K562 (cell line): Measurements from ENCODE around the gene TMEM114.

Source experiments
- IFI16 ChIP-seq: fragments of 250-450 bp; sonication (Bioruptor Pico); IDR thresholded peaks from 2 replicates; pipeline ENCODE4 v2.1.2; 2022; ENCODE audit warnings: mild to moderate bottlenecking, inconsistent platforms
- NFYB ChIP-seq: IDR thresholded peaks from 2 replicates; pipeline ENCODE4 v1.6.1; 2011; ENCODE audit warnings: mild to moderate bottlenecking, moderate library complexity; ENCODE audit not compliant: insufficient read length; ENCODE audit errors: extremely low read depth
- RAD21 ChIP-seq, 2 experiments: fragments of 250-450 bp in 1 of 2; fragments of 450-650 bp in 1 of 2; sonication (Bioruptor Pico) in 1 of 2; formaldehyde crosslinking in 1 of 2; IDR thresholded peaks in 1 of 2; conservative IDR thresholded peaks in 1 of 2; 2 replicates each; pipeline versions ENCODE4 v1.4.0 to v1.8.0; 2020 to 2022; ENCODE audit warnings: mild to moderate bottlenecking in 2 of 2, moderate library complexity in 1 of 2
- RFX1 ChIP-seq: fragments of 450-650 bp; IDR thresholded peaks from 2 replicates; pipeline ENCODE4 v1.6.1; 2016; ENCODE audit warnings: mild to moderate bottlenecking, moderate library complexity
- TARDBP ChIP-seq: fragments of 450-650 bp; IDR thresholded peaks from 2 replicates; pipeline ENCODE4 v1.6.1; 2016
- ZNF384 ChIP-seq: IDR thresholded peaks from 2 replicates; pipeline ENCODE4 v1.6.1; 2012; ENCODE audit warnings: low read depth, low read length, improper control_type of control experiment
- TF ChIP-seq, protein P1 (sequence below): sonication (generic); formaldehyde crosslinking; IDR thresholded peaks from 2 replicates; pipeline ENCODE4 v1.8.1; 2022; ENCODE audit warnings: missing genetic modification reagents

- TF ChIP-seq RFX1: no peak
- TF ChIP-seq, protein P1, sequence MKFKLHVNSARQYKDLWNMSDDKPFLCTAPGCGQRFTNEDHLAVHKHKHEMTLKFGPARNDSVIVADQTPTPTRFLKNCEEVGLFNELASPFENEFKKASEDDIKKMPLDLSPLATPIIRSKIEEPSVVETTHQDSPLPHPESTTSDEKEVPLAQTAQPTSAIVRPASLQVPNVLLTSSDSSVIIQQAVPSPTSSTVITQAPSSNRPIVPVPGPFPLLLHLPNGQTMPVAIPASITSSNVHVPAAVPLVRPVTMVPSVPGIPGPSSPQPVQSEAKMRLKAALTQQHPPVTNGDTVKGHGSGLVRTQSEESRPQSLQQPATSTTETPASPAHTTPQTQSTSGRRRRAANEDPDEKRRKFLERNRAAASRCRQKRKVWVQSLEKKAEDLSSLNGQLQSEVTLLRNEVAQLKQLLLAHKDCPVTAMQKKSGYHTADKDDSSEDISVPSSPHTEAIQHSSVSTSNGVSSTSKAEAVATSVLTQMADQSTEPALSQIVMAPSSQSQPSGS (CRISPR knock-in tag): no peak
- no peak for TF ChIP-seq IFI16 (CRISPR knock-in tag)
- TF ChIP-seq TARDBP: no peak
- TF ChIP-seq ZNF384: no peak
- TF ChIP-seq NFYB: no peak
- TF ChIP-seq RAD21 (CRISPR knock-in tag; conservative IDR thresholded peaks at IDR 0.05 in 1 of 2, IDR thresholded peaks at IDR 0.05 in 1 of 2): no peak
These were observed 15.2 kb upstream of the TMEM114 start for GRCh38 chr16:8605554-8605953.
